ENCODE data around the gene S100A8.

- TF ChIP-seq MAX (IDR thresholded peaks at IDR 0.05) (no peak), RAD21 (IDR thresholded peaks at IDR 0.05) (no peak), CTCF (IDR thresholded peaks at IDR 0.05; ENCODE audit: low read depth, low read length, missing input control) (no peak), GABPA (IDR thresholded peaks at IDR 0.05 in 1 of 2, conservative IDR thresholded peaks at IDR 0.05 in 1 of 2) (no peak), YY1 (IDR thresholded peaks at IDR 0.05) (no peak), EGR1 (IDR thresholded peaks at IDR 0.05; ENCODE audit: low read depth in 2 of 2) (no peak), RXRA (IDR thresholded peaks at IDR 0.05) (no peak), TAF1 (conservative IDR thresholded peaks at IDR 0.05) (no peak), SP1 (IDR thresholded peaks at IDR 0.05) (no peak), ATF3 (IDR thresholded peaks at IDR 0.05) (no peak)
These were observed 30.0 kb downstream of the S100A8 start for GRCh38 chr1:153360592-153361479.

All from liver (tissue), 3 donors.